ENCODE data around the gene C19orf25.
"Not testable (repeated sequence)": the region's sequence is repeated elsewhere in the genome, so short reads cannot be mapped to it uniquely, and the experiment has no call there.

C19orf25 gene

GRCh38 chr19:1512671-1513498, 33.9 kb upstream of the C19orf25 start, which contains the start of gene ADAMTSL5:
Gene ADAMTSL5 (minus strand): TSS chr19:1513019. CDS start chr19:1510943, 2,076 bp downstream.
- DNase-seq (ENCODE audit: low read depth), result peak; percentile 80

GRCh38 chr19:1511318-1512317, 32.6 kb upstream of the C19orf25 start:
- DNase-seq (ENCODE audit: low read depth), result no peak

GRCh38 chr19:1510807-1511206, 31.8 kb upstream of the C19orf25 start:
- DNase-seq (ENCODE audit: low read depth), result no peak

GRCh38 chr19:1510442-1510806, 31.4 kb upstream of the C19orf25 start:
- DNase-seq (ENCODE audit: low read depth), result no peak

- DNase-seq (ENCODE audit: low read depth), result no peak
Observed at GRCh38 chr19:1509602-1510441, 30.8 kb upstream of the C19orf25 start.

GRCh38 chr19:1508507-1508856, 29.5 kb upstream of the C19orf25 start:
- no peak for DNase-seq (ENCODE audit: low read depth)

- peak; percentile 88 for DNase-seq (ENCODE audit: low read depth)
Observed at GRCh38 chr19:1507763-1508506, 28.9 kb upstream of the C19orf25 start.

GRCh38 chr19:1507192-1507660, 28.2 kb upstream of the C19orf25 start:
- no peak for DNase-seq (ENCODE audit: low read depth)

- no peak for DNase-seq (ENCODE audit: low read depth)
Observed at GRCh38 chr19:1505991-1506881, 27.2 kb upstream of the C19orf25 start.

- DNase-seq (ENCODE audit: low read depth), result no peak
Observed at GRCh38 chr19:1505012-1505411, 26.0 kb upstream of the C19orf25 start.

GRCh38 chr19:1503925-1504773, 25.1 kb upstream of the C19orf25 start:
- DNase-seq (ENCODE audit: low read depth), result no peak

- DNase-seq (ENCODE audit: low read depth), result peak; percentile 76
Observed at GRCh38 chr19:1503089-1503924, 24.3 kb upstream of the C19orf25 start.

GRCh38 chr19:1502433-1503088, 23.5 kb upstream of the C19orf25 start:
- no peak for DNase-seq (ENCODE audit: low read depth)

- DNase-seq (ENCODE audit: low read depth), result no peak
Observed at GRCh38 chr19:1501200-1501595, 22.2 kb upstream of the C19orf25 start.

GRCh38 chr19:1499231-1499630, 20.2 kb upstream of the C19orf25 start:
- not testable (repeated sequence) for DNase-seq (ENCODE audit: low read depth)

- DNase-seq (ENCODE audit: low read depth), result no peak
Observed at GRCh38 chr19:1497578-1498235, 18.7 kb upstream of the C19orf25 start.

All from activated T-cell treated with anti-CD3 and anti-CD28 coated beads for 48 hours (primary cell).